GM10266 (cell line): Measurements from ENCODE around the gene SERTAD1.
"Not testable (repeated sequence)": the region's sequence is repeated elsewhere in the genome, so short reads cannot be mapped to it uniquely, and the experiment has no call there.

Source experiments
- DNase-seq: peaks from one replicate; pipeline ENCODE4 v3.0.0; 2012; ENCODE audit errors: extremely low spot score
- TF ChIP-seq, protein P1 (sequence below): IDR thresholded peaks from 2 replicates; pipeline ENCODE4 v1.5.1; 2012; ENCODE audit warnings: mild to moderate bottlenecking, low read depth; ENCODE audit not compliant: control insufficient read depth, insufficient read depth; ENCODE audit errors: missing control alignments

Gene SERTAD1

DNA sequence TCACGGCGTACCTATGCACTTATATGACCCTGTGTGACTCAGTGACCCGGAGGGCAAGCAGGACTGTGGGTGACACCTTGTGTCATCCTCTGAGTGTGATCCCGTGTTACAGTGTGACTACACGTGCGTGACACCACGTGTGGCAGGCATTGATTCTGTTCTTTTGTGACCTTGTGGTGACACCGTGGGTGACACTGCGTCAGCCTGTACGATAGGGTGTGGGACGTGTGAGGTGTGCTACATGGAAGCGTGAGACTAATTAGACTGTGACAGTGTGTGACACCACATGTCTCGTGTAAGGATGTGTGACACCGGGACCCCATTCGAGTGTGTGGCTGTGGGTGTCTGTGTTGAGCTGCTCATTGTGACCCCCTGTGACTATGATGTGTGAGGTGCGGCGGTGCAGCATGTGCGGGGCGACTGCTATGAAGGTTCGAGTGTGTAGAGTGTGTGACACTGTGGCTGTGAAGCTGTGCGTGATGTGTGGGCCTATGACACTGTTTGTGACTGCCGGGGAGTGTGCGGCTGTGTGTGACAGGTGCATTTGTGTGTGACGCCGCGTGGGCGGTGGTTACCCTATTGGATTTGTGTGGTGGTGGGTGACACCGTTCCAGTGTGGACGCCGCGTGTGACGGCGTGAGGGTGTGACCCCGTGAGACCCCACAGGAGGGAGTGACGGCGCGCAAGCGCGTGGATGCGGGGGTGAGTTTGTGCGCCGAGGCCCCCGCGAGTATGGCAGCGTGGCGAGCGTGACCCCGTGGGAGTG, 40.6 kb upstream of the SERTAD1 start:
- DNase-seq, result peak; percentile 61
- TF ChIP-seq, protein P1, sequence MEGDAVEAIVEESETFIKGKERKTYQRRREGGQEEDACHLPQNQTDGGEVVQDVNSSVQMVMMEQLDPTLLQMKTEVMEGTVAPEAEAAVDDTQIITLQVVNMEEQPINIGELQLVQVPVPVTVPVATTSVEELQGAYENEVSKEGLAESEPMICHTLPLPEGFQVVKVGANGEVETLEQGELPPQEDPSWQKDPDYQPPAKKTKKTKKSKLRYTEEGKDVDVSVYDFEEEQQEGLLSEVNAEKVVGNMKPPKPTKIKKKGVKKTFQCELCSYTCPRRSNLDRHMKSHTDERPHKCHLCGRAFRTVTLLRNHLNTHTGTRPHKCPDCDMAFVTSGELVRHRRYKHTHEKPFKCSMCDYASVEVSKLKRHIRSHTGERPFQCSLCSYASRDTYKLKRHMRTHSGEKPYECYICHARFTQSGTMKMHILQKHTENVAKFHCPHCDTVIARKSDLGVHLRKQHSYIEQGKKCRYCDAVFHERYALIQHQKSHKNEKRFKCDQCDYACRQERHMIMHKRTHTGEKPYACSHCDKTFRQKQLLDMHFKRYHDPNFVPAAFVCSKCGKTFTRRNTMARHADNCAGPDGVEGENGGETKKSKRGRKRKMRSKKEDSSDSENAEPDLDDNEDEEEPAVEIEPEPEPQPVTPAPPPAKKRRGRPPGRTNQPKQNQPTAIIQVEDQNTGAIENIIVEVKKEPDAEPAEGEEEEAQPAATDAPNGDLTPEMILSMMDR, result no peak

DNA sequence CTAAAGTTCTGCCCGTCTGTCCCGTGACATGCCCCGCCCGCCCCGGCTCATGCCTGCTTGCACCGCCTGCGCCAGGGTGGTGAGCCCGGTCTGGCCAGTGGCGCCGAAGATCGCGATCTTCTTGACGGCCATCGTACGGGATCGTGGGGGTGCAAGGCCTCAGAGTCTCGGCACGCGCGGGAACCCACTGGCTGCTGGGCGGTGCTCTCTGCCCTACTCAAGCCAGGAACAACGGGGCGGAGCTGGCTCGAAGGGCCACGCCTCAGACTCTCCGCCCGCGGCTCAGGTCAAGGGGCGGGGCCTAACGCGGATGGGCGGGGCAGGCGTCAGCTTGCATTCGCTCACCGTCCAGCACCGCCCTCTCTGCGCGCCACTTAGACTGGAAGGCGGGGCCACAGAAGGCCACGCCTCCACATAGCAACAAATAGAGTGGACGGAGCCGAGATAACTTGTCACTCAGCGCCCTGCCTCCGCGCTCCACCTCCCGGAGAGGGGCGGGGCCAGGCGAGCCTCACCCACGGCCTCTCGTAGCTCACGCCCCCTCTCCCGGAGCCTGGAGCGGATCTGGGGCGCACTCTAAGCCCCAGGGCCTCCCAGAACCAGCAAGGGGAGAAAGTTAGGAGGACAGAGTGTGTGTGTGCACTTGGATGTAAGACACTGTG, 39.9 kb upstream of the SERTAD1 start, which contains the start of gene BLVRB:
BLVRB (minus strand) TSS at position 189 of the 662 bp plus-strand sequence; CDS start at position 132, 57 bp downstream.
- TF ChIP-seq, protein P1, result no peak

DNA sequence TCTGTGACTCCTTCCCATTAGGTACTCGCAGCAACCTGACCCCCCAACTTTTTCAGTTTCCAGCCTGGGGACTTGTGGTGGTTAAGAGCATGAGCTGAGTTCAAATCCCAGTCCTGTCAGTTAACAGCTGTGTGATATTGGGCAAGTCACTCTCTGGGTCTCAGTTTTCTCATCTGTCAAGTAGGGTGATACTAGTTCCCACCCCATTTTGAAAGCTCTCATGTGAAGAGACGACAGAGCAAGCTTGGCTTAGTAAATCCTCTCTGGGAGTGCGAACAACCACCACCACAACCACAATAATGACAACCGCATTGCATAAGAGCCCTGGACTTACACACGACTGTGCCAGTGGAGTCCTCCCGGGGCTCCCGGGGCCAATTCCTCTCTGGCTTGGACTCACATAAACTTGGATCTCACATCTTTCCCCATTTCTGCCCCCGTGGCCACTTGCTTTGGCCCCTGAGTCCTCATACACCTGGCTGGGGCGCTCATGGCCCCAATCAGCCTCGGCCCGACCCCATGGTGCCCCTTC, 39.3 kb upstream of the SERTAD1 start:
- TF ChIP-seq, protein P1, result no peak
- DNase-seq, result no peak

More for the DNA sequence above, 39.9 kb upstream of the SERTAD1 start, which contains the start of gene BLVRB:
- DNase-seq, result peak; percentile 99

DNA sequence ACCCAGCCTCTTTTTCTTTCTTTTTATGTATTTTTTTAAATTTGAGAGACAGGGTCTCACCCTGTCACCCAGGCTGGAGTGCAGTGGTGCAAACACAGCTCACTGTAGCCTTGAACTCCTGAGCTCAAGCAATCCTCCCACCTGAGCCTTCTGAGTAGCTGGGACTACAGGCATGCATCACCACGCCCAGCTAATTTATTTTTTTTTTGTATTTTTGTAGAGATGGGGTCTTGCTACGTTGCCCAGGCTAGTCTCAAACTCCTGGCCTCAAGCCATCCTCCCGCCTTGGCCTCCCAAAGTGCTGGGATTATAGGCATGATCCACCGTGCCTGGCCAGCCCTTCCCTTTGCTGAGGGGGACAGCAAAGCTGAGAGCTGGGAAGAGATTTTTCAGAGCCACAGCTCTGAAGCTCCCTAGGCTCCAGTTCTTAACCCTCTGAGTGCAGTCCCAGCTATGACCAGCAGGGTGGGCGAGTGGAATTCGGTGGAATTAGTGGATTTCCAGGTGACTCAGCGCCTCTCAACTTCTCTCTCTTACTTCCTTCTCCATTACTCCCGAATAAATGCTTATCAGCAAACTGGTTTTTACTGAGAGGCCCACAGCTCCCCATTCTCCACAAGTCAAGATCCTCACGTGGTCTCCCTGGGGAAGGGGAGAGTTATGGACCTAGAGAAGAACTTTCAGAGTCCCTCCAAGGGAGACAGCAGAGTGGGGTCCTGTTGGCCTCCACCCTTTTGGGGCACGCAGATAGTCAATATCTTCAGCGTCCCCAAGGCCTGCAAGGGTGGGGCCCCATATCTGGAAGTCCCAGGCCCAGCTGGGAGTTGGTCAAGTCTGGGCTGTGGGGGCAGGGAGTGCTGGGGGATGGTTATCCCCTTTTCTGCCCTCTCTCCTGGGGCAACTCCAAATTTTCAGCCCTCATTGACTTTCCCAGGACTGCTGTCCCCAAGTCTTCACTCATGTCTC, 38.5 kb upstream of the SERTAD1 start:
- peak; percentile 70 for DNase-seq
- TF ChIP-seq, protein P1, result peak; percentile 82

DNA sequence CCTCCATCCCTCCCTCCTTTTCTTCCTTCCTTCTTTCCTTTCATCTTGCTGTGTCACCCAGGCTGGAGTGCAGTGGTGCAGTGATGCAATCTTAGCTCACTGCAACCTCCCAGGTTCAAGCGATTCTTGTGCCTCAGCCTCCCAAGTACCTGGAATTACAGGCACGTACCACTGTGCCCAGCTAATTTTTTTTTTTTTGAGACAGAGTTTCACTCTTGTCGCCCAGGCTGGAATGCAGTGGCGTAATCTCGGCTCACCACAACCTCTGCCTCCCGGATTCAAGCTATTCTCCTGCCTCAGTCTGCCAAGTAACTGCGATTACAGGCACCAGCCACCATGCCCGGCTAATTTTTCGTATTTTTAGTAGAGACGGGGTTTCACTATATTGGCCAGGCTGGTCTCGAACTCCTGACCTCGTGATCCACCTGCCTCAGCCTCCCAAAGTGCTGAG, 37.8 kb upstream of the SERTAD1 start:
- DNase-seq, result not testable (repeated sequence)

DNA sequence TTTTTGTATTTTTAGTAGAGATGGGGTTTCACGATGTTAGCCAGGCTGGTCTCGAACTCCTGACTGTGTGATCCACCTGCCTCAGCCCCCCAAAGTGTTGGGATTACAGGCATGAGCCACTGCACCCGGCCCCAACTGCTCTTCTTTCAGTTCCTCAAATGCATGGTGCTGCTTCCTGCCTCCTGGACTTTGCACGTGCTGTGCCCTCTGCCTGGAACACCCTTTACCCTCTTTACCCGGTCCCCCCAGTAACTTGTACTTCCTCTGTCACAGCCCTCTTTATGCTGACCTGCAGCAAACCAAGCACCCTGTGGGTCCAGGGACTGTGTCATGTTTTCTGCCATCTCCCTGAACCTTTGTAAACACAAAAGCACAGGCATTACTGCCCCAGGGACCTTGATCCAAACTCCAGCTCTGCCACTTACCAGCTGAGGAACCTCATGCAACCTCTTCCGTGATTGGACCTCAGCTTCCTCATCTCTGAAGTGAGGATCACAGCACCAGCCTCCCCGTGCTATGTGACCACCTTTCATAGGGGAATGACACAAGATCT, 36.0 kb upstream of the SERTAD1 start:
- TF ChIP-seq, protein P1, result no peak
- no peak for DNase-seq

DNA sequence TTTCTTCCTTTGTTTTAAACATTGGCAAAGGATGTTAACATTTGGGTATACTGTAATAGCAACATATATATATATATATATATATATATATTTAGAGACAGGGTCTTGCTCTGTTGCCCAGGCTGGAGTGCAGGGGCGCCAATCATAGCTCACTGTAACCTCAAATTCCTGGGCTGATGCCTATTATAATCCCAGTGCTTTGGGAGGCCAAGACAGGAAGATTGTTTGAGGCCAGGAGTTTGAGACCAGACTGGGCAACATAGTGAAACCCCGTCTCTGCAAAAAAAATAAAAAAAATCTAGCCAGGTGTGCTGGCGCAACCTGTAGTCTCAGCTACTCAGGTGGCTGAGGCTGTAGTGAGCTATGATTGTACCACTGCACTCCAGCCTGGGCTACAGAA, 34.4 kb upstream of the SERTAD1 start:
- no peak for DNase-seq

More for the DNA sequence above, 34.4 kb upstream of the SERTAD1 start:
- TF ChIP-seq, protein P1, result no peak
